ENCODE data around the gene RAD51B.
"Not testable (repeated sequence)": the region's sequence is repeated elsewhere in the genome, so short reads cannot be mapped to it uniquely, and the experiment has no call there.

The RAD51B gene

DNA sequence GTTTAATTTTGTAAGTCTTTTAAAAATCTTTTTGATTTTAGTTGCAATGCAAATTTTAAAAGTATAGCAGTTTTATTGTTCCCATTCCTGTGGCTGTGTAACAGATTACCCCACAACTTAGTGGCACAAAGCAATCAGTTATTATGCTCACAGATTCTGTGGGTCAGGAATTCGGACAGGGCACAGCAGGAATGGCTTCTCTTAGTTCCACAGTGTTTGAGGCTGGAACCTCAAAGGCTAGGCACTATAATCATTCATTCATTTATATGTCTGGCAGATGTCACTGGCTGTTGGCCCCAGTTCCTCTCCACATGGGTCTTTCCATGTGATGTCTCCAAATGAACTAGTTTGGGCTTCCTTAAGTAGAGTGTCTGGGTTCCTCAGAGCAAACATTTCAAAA lies 193.3 kb downstream of the RAD51B start:
- no peak for TF ChIP-seq ZNF274 (IDR thresholded peaks at IDR 0.05; ENCODE audit: low read depth, low read length)
- H3K4me3 ChIP-seq (ENCODE audit: low read length) = no peak overlapping the region

DNA sequence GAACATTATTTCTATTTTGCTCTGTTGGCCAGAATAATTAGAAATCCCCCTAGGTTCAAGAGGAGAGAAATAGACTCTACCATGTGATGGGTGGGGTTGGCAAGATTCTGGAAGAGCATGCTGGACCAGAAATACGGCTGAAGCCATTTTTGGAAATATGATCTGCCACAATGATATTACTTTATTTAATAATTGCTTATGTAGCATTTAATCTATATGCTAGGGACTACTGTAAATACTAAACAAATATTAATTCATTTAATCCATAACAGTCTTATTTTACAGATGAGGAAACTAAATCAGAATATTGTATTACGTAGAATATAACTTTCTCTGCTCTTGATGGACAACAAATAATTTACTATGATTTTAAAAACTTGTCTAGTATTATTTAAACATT lies 193.7 kb downstream of the RAD51B start:
- no peak for TF ChIP-seq ZNF274 (IDR thresholded peaks at IDR 0.05; ENCODE audit: low read depth, low read length)
- H3K4me3 ChIP-seq (ENCODE audit: low read length) = no peak overlapping the region

DNA sequence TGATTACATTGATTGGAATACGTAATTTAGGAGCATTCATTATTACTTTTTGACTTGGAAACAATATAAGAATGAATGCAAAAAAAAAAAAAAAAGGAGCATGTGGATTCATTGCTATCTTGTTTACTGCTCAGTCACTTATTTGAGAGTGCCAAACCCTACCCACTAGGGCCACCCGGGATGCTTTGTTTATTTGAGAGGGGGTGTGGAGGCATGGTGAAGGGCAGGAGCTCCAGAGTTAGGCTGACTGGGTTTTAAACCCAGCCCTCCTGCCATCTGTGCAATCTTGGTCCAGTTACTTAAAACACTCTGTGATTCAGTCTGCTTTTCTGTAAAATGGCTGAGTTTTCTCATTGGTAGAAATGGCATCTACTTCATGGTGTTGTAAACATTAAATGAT lies 195.2 kb downstream of the RAD51B start:
- TF ChIP-seq ZNF274 (IDR thresholded peaks at IDR 0.05; ENCODE audit: low read depth, low read length) = no peak
- H3K4me3 ChIP-seq (ENCODE audit: low read length) = no peak overlapping the region

DNA sequence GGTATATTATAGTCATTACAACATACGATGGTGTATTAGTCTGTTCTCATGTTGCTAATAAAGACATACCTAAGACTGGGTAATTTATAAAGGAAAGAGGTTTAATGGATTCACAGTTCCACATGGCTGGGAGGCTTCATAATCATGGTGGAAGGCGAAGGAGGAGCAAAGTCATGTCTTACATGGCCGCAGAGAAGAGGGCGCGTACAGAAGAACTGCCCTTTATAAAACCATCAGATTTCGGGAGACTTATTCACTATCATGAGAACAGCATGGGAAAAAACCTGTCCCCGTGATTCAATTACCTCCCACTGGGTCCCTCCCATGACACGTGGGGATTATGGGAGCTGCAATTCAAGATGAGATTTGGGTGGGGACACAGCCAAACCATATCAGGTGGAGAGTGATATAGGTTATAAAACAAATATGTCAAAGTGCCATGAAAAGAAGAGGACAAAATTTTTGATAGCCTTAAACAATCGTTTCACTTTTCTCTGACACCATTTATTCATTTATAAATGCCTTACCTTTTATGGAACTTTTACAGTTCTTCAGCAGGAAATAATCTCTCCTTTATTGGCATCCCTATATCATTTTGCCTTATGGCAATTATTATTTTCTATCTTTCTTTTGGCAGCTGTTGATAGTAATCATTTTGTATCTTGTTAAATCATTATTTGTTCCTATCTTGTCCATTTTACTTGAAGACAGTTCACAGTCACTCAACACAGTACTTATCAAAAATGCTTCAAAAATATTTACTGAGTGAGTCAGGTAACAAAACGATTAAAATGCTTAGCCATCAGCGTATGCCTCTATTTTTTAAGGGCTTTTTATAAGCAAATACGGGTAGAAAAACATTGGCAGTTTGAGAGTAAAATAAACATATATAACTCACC lies 196.0 kb downstream of the RAD51B start:
- no peak overlapping the region for H3K4me3 ChIP-seq (ENCODE audit: low read length)
- no peak for TF ChIP-seq ZNF274 (IDR thresholded peaks at IDR 0.05; ENCODE audit: low read depth, low read length)

DNA sequence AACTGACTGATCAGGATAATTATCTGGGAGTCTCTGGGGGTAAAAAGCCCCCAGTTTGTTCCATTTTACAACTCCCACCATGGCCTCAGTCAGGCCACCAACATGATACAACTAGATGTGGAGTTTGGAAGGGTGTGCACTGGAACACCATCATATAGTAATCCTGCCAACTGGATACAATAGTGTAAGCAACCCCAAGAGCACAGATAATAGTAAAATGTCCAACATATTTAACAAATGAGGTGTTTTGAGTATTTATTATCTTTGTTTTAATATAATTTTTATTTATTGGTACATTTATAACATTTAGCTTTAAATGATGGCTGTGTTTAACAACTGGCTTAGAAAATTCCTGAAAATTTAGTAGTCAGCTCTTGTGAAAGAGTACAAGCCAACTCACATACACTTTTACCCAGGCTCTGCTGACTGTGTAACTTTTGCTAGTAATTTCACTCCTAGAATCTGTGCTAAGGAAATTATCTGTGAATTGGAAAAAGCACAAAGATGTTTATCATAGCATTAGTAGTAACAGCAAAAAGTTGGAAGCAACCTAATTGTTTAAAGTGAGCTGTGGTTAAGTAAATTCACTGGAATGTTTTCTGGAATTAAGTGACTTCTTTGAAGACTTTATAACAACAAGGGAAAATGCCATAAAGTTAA lies 196.8 kb downstream of the RAD51B start:
- no peak overlapping the region for H3K4me3 ChIP-seq (ENCODE audit: low read length)
- TF ChIP-seq ZNF274 (IDR thresholded peaks at IDR 0.05; ENCODE audit: low read depth, low read length) = no peak

DNA sequence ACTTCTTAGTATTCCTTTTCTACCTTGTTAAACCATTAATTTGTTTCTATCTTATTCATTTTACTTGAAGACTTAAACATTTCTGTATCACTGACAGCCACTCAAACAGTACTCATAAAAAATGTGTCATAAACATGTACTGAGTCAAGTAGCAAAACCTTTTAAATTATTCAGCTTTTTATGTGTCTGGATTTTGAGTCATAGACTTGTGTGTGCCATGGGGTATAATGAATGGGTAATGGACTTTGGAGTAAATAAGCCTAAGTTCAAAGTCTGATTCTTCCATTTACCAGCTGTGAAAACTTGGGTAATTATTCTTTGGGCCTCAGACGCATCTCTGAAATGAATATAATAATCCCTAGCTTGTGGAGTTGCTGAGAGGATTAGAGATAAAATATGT lies 199.0 kb downstream of the RAD51B start:
- TF ChIP-seq ZNF274 (IDR thresholded peaks at IDR 0.05; ENCODE audit: low read depth, low read length) = no peak
- H3K4me3 ChIP-seq (ENCODE audit: low read length) = no peak overlapping the region

DNA sequence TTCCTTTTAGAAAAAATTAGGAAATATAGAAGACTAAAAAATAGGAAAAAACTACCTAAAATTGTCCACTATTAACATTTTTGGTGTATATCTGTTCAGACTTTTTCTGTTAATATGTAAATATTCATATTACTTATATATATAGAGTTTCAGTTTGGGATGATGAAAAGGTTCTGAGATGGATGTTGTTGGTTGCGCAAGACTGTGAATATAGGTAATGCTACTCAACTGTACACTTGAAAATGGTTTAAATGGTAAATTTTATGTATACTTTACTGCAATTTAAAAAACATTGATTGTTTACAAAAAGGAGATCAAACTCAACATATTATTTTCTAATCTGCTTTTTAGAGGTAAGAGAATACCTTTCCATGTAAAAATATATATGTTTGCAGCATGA lies 200.9 kb downstream of the RAD51B start:
- TF ChIP-seq ZNF274 (IDR thresholded peaks at IDR 0.05; ENCODE audit: low read depth, low read length) = no peak
- H3K4me3 ChIP-seq (ENCODE audit: low read length) = no peak overlapping the region

DNA sequence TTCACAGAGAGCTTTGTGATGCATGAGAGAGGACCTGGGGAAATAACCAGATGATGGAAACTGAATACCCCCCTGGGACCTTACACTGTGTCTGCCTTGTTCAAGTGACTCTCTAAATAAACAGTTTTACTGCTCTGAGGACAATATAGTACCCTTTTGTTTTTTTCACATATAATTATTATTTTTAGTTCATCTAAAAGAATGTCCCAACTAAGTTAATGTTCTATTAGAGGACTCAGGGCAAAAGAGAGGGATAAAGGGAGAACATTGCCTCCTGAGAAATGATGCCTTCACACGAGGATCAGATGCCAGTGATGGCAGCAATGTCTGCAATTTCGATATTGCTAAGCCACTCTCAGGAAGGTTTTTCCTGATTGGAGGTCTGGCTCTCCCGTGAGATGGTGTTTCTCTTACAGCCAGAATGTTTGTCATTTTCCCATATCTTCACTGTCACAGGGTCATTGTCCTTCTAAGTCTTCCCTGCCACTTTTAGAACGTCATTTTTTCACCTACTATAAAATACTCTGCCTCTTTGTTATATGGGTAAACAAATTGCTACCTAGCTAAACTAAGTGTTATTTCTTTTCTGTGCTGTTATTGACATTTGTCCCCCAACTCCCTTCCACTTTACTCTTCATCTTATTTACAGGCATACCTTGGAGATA lies 201.6 kb downstream of the RAD51B start:
- no peak overlapping the region for H3K4me3 ChIP-seq (ENCODE audit: low read length)
- no peak for TF ChIP-seq ZNF274 (IDR thresholded peaks at IDR 0.05; ENCODE audit: low read depth, low read length)

DNA sequence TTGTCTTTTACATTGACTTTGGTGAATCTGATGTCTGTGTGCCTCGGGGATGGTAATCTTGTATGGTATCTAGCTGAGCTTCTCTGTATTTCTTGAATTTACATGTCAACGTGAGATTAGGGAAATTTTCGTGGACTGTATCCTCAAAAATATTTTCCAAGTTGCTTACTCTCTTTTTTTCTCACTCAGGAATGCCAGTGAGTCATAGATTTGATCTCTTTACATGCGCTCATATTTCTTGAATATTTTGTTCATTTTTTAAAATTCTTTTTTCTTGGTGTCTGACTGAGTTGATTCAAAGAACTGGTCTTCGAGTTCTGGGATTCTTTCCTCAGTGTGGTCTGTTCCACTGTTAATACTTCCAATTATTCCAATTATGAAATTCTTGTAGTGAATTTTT lies 207.7 kb downstream of the RAD51B start:
- TF ChIP-seq ZNF274 (IDR thresholded peaks at IDR 0.05; ENCODE audit: low read depth, low read length) = no peak
- H3K4me3 ChIP-seq (ENCODE audit: low read length) = no peak overlapping the region

DNA sequence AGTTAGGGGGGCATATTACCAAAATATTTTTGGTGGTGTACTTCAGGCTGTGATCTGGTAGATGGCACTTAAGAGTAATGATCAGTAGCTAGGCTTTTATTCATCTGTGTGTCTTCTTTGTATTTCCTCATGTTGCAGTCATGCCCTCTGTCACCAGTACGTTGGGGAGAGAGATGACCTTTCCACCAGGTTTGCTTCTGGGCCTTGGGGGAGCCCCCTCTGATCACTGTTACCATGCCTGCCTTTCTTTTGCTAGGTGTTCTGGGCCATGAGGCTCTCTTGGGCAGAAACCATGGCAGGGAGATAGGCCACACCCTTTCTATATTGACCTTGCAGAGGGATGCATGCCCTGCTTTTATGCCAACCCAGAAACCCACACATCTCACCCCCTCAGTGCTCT lies 208.5 kb downstream of the RAD51B start:
- no peak overlapping the region for H3K4me3 ChIP-seq (ENCODE audit: low read length)
- TF ChIP-seq ZNF274 (IDR thresholded peaks at IDR 0.05; ENCODE audit: low read depth, low read length) = no peak

DNA sequence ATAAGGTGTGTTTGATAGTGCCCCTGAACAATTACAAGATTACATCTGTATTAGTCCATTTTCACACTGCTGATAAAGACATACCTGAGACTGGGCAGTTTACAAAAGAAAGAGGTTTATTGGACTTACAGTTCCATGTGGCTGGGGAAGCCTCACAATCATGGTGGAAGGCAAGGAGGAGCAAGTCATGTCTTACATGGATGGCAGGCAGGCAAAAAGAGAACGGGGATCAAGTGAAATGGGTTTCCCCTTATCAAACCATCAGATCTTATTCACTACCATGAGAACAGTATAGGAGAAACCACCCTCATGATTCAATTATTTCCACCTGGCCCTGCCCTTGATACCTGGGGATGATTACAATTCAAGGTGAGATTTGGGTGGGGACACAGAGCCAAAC lies 211.4 kb downstream of the RAD51B start:
- not testable (repeated sequence) for H3K4me3 ChIP-seq (ENCODE audit: low read length)

DNA sequence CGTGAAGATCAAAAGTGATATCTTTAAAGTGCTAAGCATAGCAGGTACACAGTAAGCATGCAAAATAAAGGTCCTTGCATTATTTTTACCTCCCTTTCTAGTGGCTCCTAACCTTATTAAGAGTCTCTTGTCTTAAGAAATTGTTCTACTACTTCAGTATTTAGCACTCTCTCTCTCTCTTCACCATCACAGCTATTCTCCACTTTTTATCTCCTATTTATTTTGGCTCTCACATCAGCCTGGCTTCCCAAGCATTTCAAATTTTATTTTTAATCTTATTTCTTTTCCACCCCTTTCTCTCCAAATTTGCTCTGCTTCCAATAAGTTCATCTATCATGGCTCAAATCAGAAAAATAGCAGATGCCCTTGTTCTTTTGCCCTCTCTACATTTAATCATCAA lies 212.6 kb downstream of the RAD51B start:
- H3K4me3 ChIP-seq (ENCODE audit: low read length) = no peak overlapping the region
- no peak for TF ChIP-seq ZNF274 (IDR thresholded peaks at IDR 0.05; ENCODE audit: low read depth, low read length)

DNA sequence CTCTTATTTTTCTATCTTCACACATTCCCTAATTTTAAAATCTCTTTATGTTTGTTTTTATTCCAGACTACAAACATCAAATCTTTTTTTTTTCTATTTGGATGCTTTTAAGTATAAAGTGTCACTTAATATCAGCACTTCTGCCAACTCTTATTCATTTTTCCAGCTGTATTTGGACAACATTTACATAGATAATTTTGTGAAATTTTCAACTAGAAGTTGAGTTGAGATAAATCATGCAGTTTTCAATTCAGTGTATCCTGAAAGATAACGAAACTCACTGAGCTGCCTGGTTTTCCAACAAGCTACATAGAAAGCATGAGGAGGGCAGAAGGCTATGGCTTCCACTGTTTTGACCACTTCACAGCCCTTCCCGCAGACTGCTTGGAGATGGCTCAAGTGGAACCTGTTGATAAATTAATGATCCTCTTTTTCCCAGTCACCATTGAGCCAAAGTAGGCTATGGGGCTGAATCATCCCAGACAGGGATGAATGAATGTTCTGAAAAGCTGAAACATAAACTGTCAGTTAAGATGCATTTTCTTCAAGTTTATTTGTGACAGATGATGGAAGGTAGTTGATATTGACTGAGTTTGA lies 213.9 kb downstream of the RAD51B start:
- TF ChIP-seq ZNF274 (IDR thresholded peaks at IDR 0.05; ENCODE audit: low read depth, low read length) = no peak
- no peak overlapping the region for H3K4me3 ChIP-seq (ENCODE audit: low read length)

DNA sequence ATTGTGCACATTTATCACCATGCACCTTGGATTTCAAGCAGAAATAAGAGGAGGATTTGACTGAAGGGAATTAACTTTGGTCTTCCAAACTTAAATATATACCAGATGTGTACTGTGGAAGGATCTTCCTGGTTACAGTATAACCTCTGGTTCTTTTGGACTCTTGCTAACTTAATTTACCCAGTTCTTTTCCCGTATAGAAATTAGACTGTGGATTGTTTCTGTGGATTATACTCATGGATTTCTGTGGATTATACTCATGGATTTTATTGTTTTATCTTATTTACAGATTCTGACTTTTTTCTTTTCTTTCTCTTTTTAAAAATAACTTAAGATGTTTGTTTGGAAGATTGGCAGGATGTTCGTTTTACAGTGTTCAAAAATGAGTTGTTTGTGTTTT lies 215.3 kb downstream of the RAD51B start:
- H3K4me3 ChIP-seq (ENCODE audit: low read length) = no peak overlapping the region
- TF ChIP-seq ZNF274 (IDR thresholded peaks at IDR 0.05; ENCODE audit: low read depth, low read length) = no peak

DNA sequence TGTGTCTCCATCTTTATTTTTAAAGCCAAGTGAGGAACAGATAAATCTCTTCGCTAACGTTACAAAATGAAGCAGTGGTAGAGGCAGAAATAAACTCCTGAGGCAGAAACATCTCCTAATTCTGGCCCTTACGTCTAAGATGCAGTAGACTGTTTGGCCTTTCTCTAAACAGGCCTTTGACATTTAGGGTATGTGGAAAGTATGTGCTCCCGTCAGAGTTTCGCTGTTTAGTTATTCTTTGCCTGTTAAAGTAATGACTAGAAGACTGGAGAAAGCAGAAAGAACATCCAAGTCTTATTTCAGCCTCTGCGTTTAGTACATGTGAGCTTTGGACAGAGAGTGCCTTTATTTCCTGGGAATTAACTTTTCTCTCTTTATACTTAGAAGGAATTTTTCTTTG lies 216.6 kb downstream of the RAD51B start:
- no peak overlapping the region for H3K4me3 ChIP-seq (ENCODE audit: low read length)

More for the DNA sequence above, 216.6 kb downstream of the RAD51B start:
- no peak for TF ChIP-seq ZNF274 (IDR thresholded peaks at IDR 0.05; ENCODE audit: low read depth, low read length)
